Measurements from ENCODE around the gene ZDHHC23.

Gene ZDHHC23

DNA sequence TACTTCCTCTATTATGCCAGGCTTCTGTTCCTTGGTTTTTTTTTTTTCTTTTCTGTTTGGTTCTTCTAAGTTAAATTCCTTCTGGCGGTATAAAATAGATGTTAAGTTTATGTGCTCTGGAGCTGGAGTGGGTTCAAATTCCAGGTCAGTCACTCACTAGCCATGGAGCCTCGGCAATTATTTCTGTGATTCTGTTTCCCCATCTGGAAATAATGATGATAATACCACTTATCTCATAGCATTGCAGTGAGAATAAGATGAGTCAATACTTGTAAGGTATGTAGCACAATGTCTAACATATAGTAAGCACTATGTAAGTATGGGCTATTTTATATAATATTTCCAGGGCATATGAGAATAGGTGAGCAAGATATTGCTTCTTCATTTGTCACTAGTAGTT, 33.2 kb upstream of the ZDHHC23 start:
- Histone ChIP-seq H3K27me3 (ENCODE audit: insufficient read depth, poor library complexity, severe bottlenecking) (no peaks in the 10 kb centered on the region), H3K27ac (replicated peaks) (no peak overlapping the region), H3K4me3 (replicated peaks; ENCODE audit: insufficient read depth, low read length) (no peak overlapping the region)
- TF ChIP-seq, protein P1, sequence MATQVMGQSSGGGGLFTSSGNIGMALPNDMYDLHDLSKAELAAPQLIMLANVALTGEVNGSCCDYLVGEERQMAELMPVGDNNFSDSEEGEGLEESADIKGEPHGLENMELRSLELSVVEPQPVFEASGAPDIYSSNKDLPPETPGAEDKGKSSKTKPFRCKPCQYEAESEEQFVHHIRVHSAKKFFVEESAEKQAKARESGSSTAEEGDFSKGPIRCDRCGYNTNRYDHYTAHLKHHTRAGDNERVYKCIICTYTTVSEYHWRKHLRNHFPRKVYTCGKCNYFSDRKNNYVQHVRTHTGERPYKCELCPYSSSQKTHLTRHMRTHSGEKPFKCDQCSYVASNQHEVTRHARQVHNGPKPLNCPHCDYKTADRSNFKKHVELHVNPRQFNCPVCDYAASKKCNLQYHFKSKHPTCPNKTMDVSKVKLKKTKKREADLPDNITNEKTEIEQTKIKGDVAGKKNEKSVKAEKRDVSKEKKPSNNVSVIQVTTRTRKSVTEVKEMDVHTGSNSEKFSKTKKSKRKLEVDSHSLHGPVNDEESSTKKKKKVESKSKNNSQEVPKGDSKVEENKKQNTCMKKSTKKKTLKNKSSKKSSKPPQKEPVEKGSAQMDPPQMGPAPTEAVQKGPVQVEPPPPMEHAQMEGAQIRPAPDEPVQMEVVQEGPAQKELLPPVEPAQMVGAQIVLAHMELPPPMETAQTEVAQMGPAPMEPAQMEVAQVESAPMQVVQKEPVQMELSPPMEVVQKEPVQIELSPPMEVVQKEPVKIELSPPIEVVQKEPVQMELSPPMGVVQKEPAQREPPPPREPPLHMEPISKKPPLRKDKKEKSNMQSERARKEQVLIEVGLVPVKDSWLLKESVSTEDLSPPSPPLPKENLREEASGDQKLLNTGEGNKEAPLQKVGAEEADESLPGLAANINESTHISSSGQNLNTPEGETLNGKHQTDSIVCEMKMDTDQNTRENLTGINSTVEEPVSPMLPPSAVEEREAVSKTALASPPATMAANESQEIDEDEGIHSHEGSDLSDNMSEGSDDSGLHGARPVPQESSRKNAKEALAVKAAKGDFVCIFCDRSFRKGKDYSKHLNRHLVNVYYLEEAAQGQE (IDR thresholded peaks at IDR 0.05; ENCODE audit: insufficient replicate concordance, low read depth) = no peak
- TF ChIP-seq SPI1 (IDR thresholded peaks at IDR 0.05; ENCODE audit: borderline replicate concordance, low read depth) (no peak), CTCF (IDR thresholded peaks at IDR 0.05; ENCODE audit: insufficient read depth, low read length) (no peak), GABPA (IDR thresholded peaks at IDR 0.05; ENCODE audit: low read depth) (no peak), POLR2AphosphoS5 (IDR thresholded peaks at IDR 0.05; ENCODE audit: low read depth) (no peak)
- no peak for DNase-seq (ENCODE audit: low read depth in 1 of 2, low spot score in 1 of 2)

- H3K27ac ChIP-seq (replicated peaks) = no peak overlapping the region
- TF ChIP-seq POLR2AphosphoS5 (IDR thresholded peaks at IDR 0.05; ENCODE audit: low read depth) (peak; percentile 94), CTCF (IDR thresholded peaks at IDR 0.05; ENCODE audit: insufficient read depth, low read length) (no peak)
- no peak overlapping the region for H3K4me3 ChIP-seq (replicated peaks; ENCODE audit: insufficient read depth, low read length)
- peaks cover 3% of the 10 kb centered on the region for H3K27me3 ChIP-seq (ENCODE audit: insufficient read depth, poor library complexity, severe bottlenecking)
- DNase-seq (ENCODE audit: low read depth in 1 of 2, low spot score in 1 of 2) = peak in 1 of 2 experiments; percentile 5
Measured at GRCh38 chr3:113927556-113927955, 20.3 kb upstream of the ZDHHC23 start.

- no peak for DNase-seq (ENCODE audit: low read depth in 1 of 2, low spot score in 1 of 2)
Measured at GRCh38 chr3:113946831-113947230, 982 bp upstream of the ZDHHC23 start.

More at GRCh38 chr3:113946831-113947230, 982 bp upstream of the ZDHHC23 start:
- peaks cover 26% of the 10 kb centered on the region for H3K27me3 ChIP-seq (ENCODE audit: insufficient read depth, poor library complexity, severe bottlenecking)
- TF ChIP-seq CTCF (IDR thresholded peaks at IDR 0.05; ENCODE audit: insufficient read depth, low read length) = no peak
- no peak for TF ChIP-seq SPI1 (IDR thresholded peaks at IDR 0.05; ENCODE audit: borderline replicate concordance, low read depth)
- no peak for TF ChIP-seq GABPA (IDR thresholded peaks at IDR 0.05; ENCODE audit: low read depth)
- TF ChIP-seq POLR2AphosphoS5 (IDR thresholded peaks at IDR 0.05; ENCODE audit: low read depth) = no peak
- TF ChIP-seq, protein P1 (IDR thresholded peaks at IDR 0.05; ENCODE audit: insufficient replicate concordance, low read depth) = no peak
- H3K4me3 ChIP-seq (replicated peaks; ENCODE audit: insufficient read depth, low read length) = no peak overlapping the region
- H3K27ac ChIP-seq (replicated peaks) = no peak overlapping the region
